Measurements from ENCODE around the gene GRID2. TPM values are rescaled to one million over a fixed set of nuclear protein-coding genes. Genes with fewer than 3 reads are reported as not detected.

The GRID2 gene
- total RNA-seq, 1 donor from 2014 or later, result 2.1 TPM

GRCh38 chr4:92791871-92792440 is 488.2 kb downstream of the GRID2 start:
- Mint-ChIP-seq H3K36me3 (ENCODE audit: unreplicated experiment) (no peaks in the 10 kb centered on the region), H3K4me1 (ENCODE audit: low read depth, unreplicated experiment) (no peaks in the 10 kb centered on the region), H3K27ac (ENCODE audit: unreplicated experiment) (no peak overlapping the region), H3K27me3 (ENCODE audit: unreplicated experiment) (no peaks in the 10 kb centered on the region), H3K9me3 (ENCODE audit: unreplicated experiment) (no peaks in the 10 kb centered on the region), H3K4me3 (ENCODE audit: unreplicated experiment) (no peak overlapping the region)
- no peak for TF ChIP-seq CTCF (IDR thresholded peaks at IDR 0.05; ENCODE audit: partially characterized antibody, unreplicated experiment)
- DNase-seq, result no peak

DNA sequence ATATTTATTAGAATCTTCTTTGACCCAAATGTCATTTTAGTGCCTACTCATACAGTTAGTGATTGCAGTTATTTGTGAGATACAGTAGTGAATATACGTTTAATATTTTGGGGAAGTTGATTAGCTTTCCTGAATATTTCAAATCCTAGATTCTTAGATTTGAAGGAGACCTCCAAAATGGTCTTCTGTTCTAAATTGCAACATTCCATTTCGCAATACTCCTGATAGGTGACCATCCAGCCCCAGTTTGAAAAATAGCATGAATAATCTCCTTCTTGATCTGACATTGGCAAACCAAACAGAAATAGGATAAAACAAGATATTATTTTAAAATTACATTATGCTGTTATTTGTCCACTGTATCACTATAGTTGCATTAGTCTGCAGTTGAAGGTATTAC is 505.6 kb downstream of the GRID2 start:
- Mint-ChIP-seq H3K27me3 (ENCODE audit: unreplicated experiment) (no peaks in the 10 kb centered on the region), H3K27ac (ENCODE audit: unreplicated experiment) (no peak overlapping the region), H3K4me3 (ENCODE audit: unreplicated experiment) (no peak overlapping the region), H3K4me1 (ENCODE audit: low read depth, unreplicated experiment) (no peaks in the 10 kb centered on the region), H3K36me3 (ENCODE audit: unreplicated experiment) (no peaks in the 10 kb centered on the region), H3K9me3 (ENCODE audit: unreplicated experiment) (no peaks in the 10 kb centered on the region)
- TF ChIP-seq CTCF (IDR thresholded peaks at IDR 0.05; ENCODE audit: partially characterized antibody, unreplicated experiment), result no peak
- no peak for DNase-seq

GRCh38 chr4:92812652-92813051 is 508.9 kb downstream of the GRID2 start:
- Mint-ChIP-seq H3K4me3 (ENCODE audit: unreplicated experiment) (no peak overlapping the region), H3K27ac (ENCODE audit: unreplicated experiment) (no peak overlapping the region), H3K36me3 (ENCODE audit: unreplicated experiment) (no peaks in the 10 kb centered on the region), H3K4me1 (ENCODE audit: low read depth, unreplicated experiment) (no peaks in the 10 kb centered on the region), H3K9me3 (ENCODE audit: unreplicated experiment) (no peaks in the 10 kb centered on the region), H3K27me3 (ENCODE audit: unreplicated experiment) (no peaks in the 10 kb centered on the region)
- no peak for TF ChIP-seq CTCF (IDR thresholded peaks at IDR 0.05; ENCODE audit: partially characterized antibody, unreplicated experiment)
- DNase-seq, result no peak

DNA sequence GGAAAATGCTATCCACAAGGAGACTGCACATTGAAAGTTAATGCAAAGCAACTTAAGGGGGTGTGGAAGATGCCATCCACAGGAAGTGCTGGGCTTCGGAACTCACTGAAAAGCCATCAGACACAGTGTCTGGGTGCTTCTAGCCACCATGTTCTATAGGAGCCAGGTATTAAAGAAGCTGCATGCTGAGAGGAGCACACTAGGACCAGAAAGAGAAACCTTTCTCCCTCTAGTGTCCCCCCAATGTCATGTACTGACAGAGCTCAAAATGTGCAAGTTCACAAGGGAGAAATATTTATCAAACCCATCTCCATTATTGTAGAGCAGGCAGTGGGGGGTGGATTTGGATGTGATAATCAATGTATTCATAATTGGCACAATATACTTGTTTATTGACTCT is 510.9 kb downstream of the GRID2 start:
- no peak overlapping the region for H3K27ac Mint-ChIP-seq (ENCODE audit: unreplicated experiment)
- no peak for DNase-seq
- no peaks in the 10 kb centered on the region for H3K4me1 Mint-ChIP-seq (ENCODE audit: low read depth, unreplicated experiment)
- H3K4me3 Mint-ChIP-seq (ENCODE audit: unreplicated experiment), result no peak overlapping the region
- no peak for TF ChIP-seq CTCF (IDR thresholded peaks at IDR 0.05; ENCODE audit: partially characterized antibody, unreplicated experiment)
- H3K9me3 Mint-ChIP-seq (ENCODE audit: unreplicated experiment), result no peaks in the 10 kb centered on the region
- H3K27me3 Mint-ChIP-seq (ENCODE audit: unreplicated experiment), result no peaks in the 10 kb centered on the region
- H3K36me3 Mint-ChIP-seq (ENCODE audit: unreplicated experiment), result no peaks in the 10 kb centered on the region

- Mint-ChIP-seq H3K36me3 (ENCODE audit: unreplicated experiment) (no peaks in the 10 kb centered on the region), H3K4me1 (ENCODE audit: low read depth, unreplicated experiment) (no peaks in the 10 kb centered on the region), H3K4me3 (ENCODE audit: unreplicated experiment) (no peak overlapping the region), H3K27me3 (ENCODE audit: unreplicated experiment) (no peaks in the 10 kb centered on the region), H3K27ac (ENCODE audit: unreplicated experiment) (no peak overlapping the region), H3K9me3 (ENCODE audit: unreplicated experiment) (peaks cover 2% of the 10 kb centered on the region)
- DNase-seq, result no peak
- TF ChIP-seq CTCF (IDR thresholded peaks at IDR 0.05; ENCODE audit: partially characterized antibody, unreplicated experiment), result no peak
These were observed 521.5 kb downstream of the GRID2 start for GRCh38 chr4:92825256-92825655.
